ENCODE measurements around the gene CCNJL. TPM values are rescaled to one million over a fixed set of nuclear protein-coding genes. Genes with fewer than 3 reads are reported as not detected.
A peak's percentile ranks its signal among the peaks of the same experiment; 100 is the strongest.

CCNJL gene
- total RNA-seq, 2 experiments from 2014 or later = 0.23 TPM; not detected in 1

GRCh38 chr5:160326981-160327380 is 14.6 kb upstream of the CCNJL start:
- CTCF ChIA-PET = no interaction called here
- H3K27me3 Mint-ChIP-seq (ENCODE audit: low read depth) = peaks cover 14% of the 10 kb centered on the region

GRCh38 chr5:160325716-160326115 is 13.4 kb upstream of the CCNJL start:
- H3K27ac Mint-ChIP-seq = no peak overlapping the region
- ATAC-seq (no peak), DNase-seq (no peak)
- H3K4me1 Mint-ChIP-seq (ENCODE audit: low read depth) = no peaks in the 10 kb centered on the region
- H3K36me3 Mint-ChIP-seq (ENCODE audit: low read depth) = no peaks in the 10 kb centered on the region
- ChIA-PET CTCF (interaction anchor here (1.9 kb wide), 1 partner anchor 68 kb away, joined by 4 read pairs; no protein-coding TSS in a partner anchor), POLR2A (no interaction called here)
- no peaks in the 10 kb centered on the region for H3K9me3 Mint-ChIP-seq (ENCODE audit: insufficient read depth)
- H3K27me3 Mint-ChIP-seq (ENCODE audit: low read depth) = peaks cover 14% of the 10 kb centered on the region
- H3K4me3 Mint-ChIP-seq = no peak overlapping the region

More at GRCh38 chr5:160326981-160327380, 14.6 kb upstream of the CCNJL start:
- no peak overlapping the region for H3K4me3 Mint-ChIP-seq
- no peaks in the 10 kb centered on the region for H3K9me3 Mint-ChIP-seq (ENCODE audit: insufficient read depth)
- ATAC-seq (no peak), DNase-seq (no peak)
- POLR2A ChIA-PET = interaction anchor here (0.6 kb wide), 1 partner anchor 9 kb away, joined by 5 read pairs; no protein-coding TSS in a partner anchor
- no peak overlapping the region for H3K27ac Mint-ChIP-seq
- H3K4me1 Mint-ChIP-seq (ENCODE audit: low read depth) = no peaks in the 10 kb centered on the region
- H3K36me3 Mint-ChIP-seq (ENCODE audit: low read depth) = no peaks in the 10 kb centered on the region

- H3K4me3 Mint-ChIP-seq = no peak overlapping the region
- ChIA-PET POLR2A (no interaction called here), CTCF (interaction anchor here (1.9 kb wide), 1 partner anchor 68 kb away, joined by 4 read pairs; no protein-coding TSS in a partner anchor)
- ATAC-seq (no peak), DNase-seq (no peak)
- no peak overlapping the region for H3K27ac Mint-ChIP-seq
- no peaks in the 10 kb centered on the region for H3K9me3 Mint-ChIP-seq (ENCODE audit: insufficient read depth)
- H3K4me1 Mint-ChIP-seq (ENCODE audit: low read depth) = no peaks in the 10 kb centered on the region
- H3K27me3 Mint-ChIP-seq (ENCODE audit: low read depth) = peaks cover 14% of the 10 kb centered on the region
- no peaks in the 10 kb centered on the region for H3K36me3 Mint-ChIP-seq (ENCODE audit: low read depth)
These were observed 12.5 kb upstream of the CCNJL start for GRCh38 chr5:160324886-160325285.

DNA sequence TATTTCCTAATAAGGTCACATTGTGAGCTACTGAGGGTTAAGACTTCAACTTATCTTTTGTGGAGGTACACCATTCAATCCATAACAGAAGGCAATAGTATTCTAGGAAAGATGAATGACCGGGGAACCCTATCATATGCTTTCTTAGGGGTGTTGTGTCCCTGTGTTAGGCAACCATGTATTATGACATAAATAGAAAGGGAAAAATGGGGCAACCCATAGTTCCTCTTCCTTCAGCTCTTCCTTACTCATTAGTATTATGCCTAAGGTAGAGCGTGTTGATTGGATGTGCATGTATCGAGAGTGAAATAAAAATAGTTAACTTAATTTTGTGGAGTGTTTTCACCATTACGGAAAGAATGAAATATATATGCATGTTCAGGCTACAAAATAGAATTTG is 6.0 kb upstream of the CCNJL start:
- POLR2A ChIA-PET = no interaction called here
- Mint-ChIP-seq H3K4me1 (ENCODE audit: low read depth) (no peaks in the 10 kb centered on the region), H3K27me3 (ENCODE audit: low read depth) (peaks cover 37% of the 10 kb centered on the region), H3K4me3 (no peak overlapping the region), H3K9me3 (ENCODE audit: insufficient read depth) (no peaks in the 10 kb centered on the region), H3K36me3 (ENCODE audit: low read depth) (no peaks in the 10 kb centered on the region), H3K27ac (no peak overlapping the region)
- CTCF ChIA-PET = interaction anchor here (1.1 to 1.5 kb wide), 3 partner anchors 27 to 297 kb away, joined by 3 to 5 read pairs (median 5); no protein-coding TSS in a partner anchor
- DNase-seq = no peak
- ATAC-seq = no peak

DNA sequence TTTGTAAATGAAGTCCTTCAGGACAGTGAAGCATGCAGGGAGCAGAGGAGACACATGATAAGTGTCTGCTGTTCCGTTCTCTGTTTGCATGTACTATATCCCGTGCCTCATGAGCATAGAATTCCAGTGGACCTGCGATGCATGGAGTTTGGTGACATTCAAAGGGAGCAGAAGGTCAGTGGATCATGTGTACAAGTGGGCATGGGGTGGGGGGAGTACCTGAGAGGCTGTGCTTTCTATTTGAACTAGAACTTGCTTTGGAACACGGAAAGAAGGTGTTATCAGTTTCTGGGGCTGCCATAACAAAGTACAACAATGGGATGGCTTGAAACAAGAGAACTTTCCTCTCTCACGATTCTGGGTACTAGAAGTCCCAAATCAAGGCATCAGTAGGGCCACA is 5.1 kb upstream of the CCNJL start:
- ChIA-PET CTCF (no interaction called here), POLR2A (no interaction called here)
- H3K27ac Mint-ChIP-seq = no peak overlapping the region

DNA sequence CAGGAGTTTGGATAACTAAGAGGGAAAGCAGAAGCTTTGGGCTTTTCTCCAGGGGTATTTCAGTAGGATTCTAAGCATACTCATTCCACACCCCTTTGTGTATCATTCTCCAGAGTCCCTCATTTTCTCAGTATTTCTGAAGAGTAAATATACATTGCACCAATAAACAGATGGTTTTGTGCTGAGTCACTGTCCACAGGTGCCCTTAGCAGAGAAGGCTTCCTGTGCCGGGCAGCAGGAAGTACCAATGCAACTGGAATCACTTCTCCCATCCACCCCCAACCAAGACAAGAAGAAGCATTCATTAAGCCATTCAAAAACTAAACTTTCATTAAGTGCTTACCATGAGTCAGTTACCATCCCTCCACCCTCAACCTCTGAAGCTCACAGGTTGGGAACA is 3.6 kb upstream of the CCNJL start:
- Mint-ChIP-seq H3K36me3 (ENCODE audit: low read depth) (no peaks in the 10 kb centered on the region), H3K4me1 (ENCODE audit: low read depth) (peaks cover 8% of the 10 kb centered on the region), H3K27ac (no peak overlapping the region), H3K27me3 (ENCODE audit: low read depth) (peaks cover 53% of the 10 kb centered on the region), H3K4me3 (no peak overlapping the region), H3K9me3 (ENCODE audit: insufficient read depth) (no peaks in the 10 kb centered on the region)
- ChIA-PET POLR2A (no interaction called here), CTCF (no interaction called here)
- ATAC-seq = no peak
- DNase-seq = no peak

More for the DNA sequence above, 5.1 kb upstream of the CCNJL start:
- no peak overlapping the region for H3K4me3 Mint-ChIP-seq
- H3K4me1 Mint-ChIP-seq (ENCODE audit: low read depth) = peaks cover 4% of the 10 kb centered on the region
- no peaks in the 10 kb centered on the region for H3K9me3 Mint-ChIP-seq (ENCODE audit: insufficient read depth)
- H3K36me3 Mint-ChIP-seq (ENCODE audit: low read depth) = no peaks in the 10 kb centered on the region
- DNase-seq = no peak
- no peak for ATAC-seq
- peaks cover 46% of the 10 kb centered on the region for H3K27me3 Mint-ChIP-seq (ENCODE audit: low read depth)

- Mint-ChIP-seq H3K27ac (no peak overlapping the region), H3K4me1 (ENCODE audit: low read depth) (peaks cover 8% of the 10 kb centered on the region), H3K9me3 (ENCODE audit: insufficient read depth) (no peaks in the 10 kb centered on the region), H3K27me3 (ENCODE audit: low read depth) (peaks cover 72% of the 10 kb centered on the region), H3K4me3 (peak overlapping the region; percentile 71), H3K36me3 (ENCODE audit: low read depth) (no peaks in the 10 kb centered on the region)
- POLR2A ChIA-PET = no interaction called here
- ATAC-seq = no peak
- CTCF ChIA-PET = no interaction called here
- no peak for DNase-seq
These were observed 780 bp upstream of the CCNJL start for GRCh38 chr5:160312960-160313727.

DNA sequence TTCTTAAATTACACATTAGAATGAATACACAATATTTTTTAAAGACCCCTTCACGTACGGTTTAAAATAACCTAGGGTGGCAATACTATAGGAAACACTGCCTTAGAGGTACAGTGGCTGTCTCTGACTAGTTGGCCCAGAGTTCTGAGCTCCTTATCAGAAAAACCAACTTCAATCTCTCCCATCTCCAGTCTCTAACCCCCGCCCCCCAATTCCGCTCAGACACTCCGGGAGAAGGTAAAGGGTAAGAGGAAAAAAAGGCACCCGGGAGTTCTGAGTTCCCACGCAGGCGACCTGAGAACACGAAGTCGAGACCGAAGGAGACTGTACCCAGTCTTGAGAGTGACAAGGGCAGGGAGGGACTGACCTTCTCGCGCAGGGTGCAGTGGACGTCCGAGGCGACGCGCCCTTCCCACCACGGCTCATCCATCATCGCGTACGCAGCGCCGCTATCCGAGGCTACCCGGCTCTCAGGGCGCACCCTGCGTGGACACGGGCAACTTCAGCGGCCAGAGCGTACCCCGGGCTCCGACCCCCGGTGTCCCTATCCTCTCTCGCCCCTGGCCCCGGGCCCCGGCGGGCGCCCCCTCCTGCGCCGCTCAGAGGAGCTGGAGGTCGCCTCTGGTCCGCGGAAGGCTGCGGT is 752 bp downstream of the CCNJL start:
- no peak for DNase-seq
- Mint-ChIP-seq H3K27ac (no peak overlapping the region), H3K27me3 (ENCODE audit: low read depth) (peaks cover 67% of the 10 kb centered on the region), H3K9me3 (ENCODE audit: insufficient read depth) (no peaks in the 10 kb centered on the region), H3K36me3 (ENCODE audit: low read depth) (no peaks in the 10 kb centered on the region), H3K4me3 (peak overlapping the region; percentile 41), H3K4me1 (ENCODE audit: low read depth) (peaks cover 8% of the 10 kb centered on the region)
- ATAC-seq = peak; percentile 30
- ChIA-PET CTCF (no interaction called here), POLR2A (interaction anchor here (0.6 kb wide), 1 partner anchor 64 kb away, joined by 3 read pairs; no protein-coding TSS in a partner anchor)

GRCh38 chr5:160310552-160311295 is 1.6 kb downstream of the CCNJL start:
- ATAC-seq = no peak
- Mint-ChIP-seq H3K4me3 (no peak overlapping the region), H3K4me1 (ENCODE audit: low read depth) (peaks cover 8% of the 10 kb centered on the region), H3K9me3 (ENCODE audit: insufficient read depth) (no peaks in the 10 kb centered on the region), H3K27ac (no peak overlapping the region), H3K27me3 (ENCODE audit: low read depth) (peaks cover 58% of the 10 kb centered on the region), H3K36me3 (ENCODE audit: low read depth) (no peaks in the 10 kb centered on the region)
- ChIA-PET CTCF (no interaction called here), POLR2A (no interaction called here)
- no peak for DNase-seq

DNA sequence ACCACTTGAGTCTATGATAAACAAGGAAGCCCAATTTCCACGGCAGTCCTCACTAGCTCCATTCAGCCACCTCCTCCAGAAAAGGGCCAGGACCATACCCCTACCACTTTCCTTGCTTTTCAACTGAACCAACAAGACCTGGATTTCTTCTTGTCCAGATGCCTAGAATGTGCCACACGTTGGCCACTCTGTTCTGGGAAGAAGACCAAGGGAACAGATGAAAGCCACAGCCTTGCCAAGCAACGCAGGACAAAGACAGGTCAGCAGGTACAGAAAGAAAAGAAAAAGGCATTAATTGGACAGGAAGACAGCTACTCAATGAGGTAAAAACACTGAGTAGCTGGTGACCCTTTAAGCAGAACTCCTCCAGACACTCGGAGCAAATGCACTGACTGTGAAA is 2.2 kb downstream of the CCNJL start:
- no peaks in the 10 kb centered on the region for H3K36me3 Mint-ChIP-seq (ENCODE audit: low read depth)
- ATAC-seq (no peak), DNase-seq (no peak)
- H3K27ac Mint-ChIP-seq = no peak overlapping the region
- H3K9me3 Mint-ChIP-seq (ENCODE audit: insufficient read depth) = no peaks in the 10 kb centered on the region
- CTCF ChIA-PET = no interaction called here
- POLR2A ChIA-PET = no interaction called here
- H3K4me1 Mint-ChIP-seq (ENCODE audit: low read depth) = peaks cover 8% of the 10 kb centered on the region
- H3K27me3 Mint-ChIP-seq (ENCODE audit: low read depth) = peaks cover 53% of the 10 kb centered on the region
- no peak overlapping the region for H3K4me3 Mint-ChIP-seq

DNA sequence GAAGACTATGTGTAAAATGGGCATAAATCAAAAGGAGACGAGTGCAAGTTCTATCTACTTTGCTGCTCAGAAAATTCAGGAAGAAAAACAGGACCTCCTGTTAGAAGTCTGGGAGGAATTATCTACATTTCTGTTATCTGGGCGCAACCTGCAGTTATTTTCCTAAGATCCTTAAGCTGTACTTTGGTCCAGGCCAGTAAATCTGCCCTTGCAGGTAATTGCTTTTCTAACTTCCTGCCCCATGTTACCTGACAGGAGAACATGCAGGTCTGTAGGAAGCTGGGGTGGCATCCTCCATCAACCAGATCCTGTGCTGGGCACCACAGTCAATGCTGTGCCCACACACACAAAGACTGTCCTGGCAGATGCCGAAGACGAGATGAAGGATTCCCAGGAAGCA is 5.7 kb downstream of the CCNJL start:
- Mint-ChIP-seq H3K27me3 (ENCODE audit: low read depth) (peaks cover 35% of the 10 kb centered on the region), H3K9me3 (ENCODE audit: insufficient read depth) (no peaks in the 10 kb centered on the region), H3K4me1 (ENCODE audit: low read depth) (peaks cover 3% of the 10 kb centered on the region), H3K36me3 (ENCODE audit: low read depth) (no peaks in the 10 kb centered on the region), H3K4me3 (no peak overlapping the region), H3K27ac (no peak overlapping the region)
- CTCF ChIA-PET = no interaction called here
- ATAC-seq = no peak
- POLR2A ChIA-PET = no interaction called here
- no peak for DNase-seq

DNA sequence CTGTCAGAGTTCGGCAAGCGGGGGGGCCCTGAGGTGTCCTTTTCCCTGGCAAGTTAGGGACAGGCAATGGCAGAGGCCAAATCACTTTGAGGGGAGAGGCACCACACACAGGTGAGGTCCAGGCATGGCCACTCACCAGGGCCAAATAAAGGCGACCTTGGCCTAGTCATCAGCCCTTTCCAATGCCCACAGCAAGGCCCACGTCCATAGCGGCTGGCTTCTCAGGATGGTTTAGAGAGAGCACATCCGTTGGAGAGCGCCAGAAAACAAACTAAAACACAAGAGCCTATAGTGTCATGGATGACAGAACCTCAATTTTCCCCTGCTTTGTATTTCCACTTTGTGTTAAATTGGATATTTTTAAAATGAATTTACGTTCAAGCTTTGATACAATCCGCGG is 7.0 kb downstream of the CCNJL start:
- DNase-seq = no peak
- no peaks in the 10 kb centered on the region for H3K9me3 Mint-ChIP-seq (ENCODE audit: insufficient read depth)
- peaks cover 23% of the 10 kb centered on the region for H3K27me3 Mint-ChIP-seq (ENCODE audit: low read depth)
- no peak for ATAC-seq
- no peaks in the 10 kb centered on the region for H3K36me3 Mint-ChIP-seq (ENCODE audit: low read depth)
- no peak overlapping the region for H3K27ac Mint-ChIP-seq
- H3K4me1 Mint-ChIP-seq (ENCODE audit: low read depth) = no peaks in the 10 kb centered on the region
- ChIA-PET POLR2A (no interaction called here), CTCF (no interaction called here)
- H3K4me3 Mint-ChIP-seq = no peak overlapping the region

All from activated CD8-positive, alpha-beta T cell treated with anti-CD3 and anti-CD28 coated beads, Interleukin-2, amount 10 ng/mL, durations not matched to agents 7 days and 5 days (primary cell).